ENCODE measurements around the gene PACS2. TPM values are rescaled to one million over a fixed set of nuclear protein-coding genes. Genes with fewer than 3 reads are reported as not detected.

Gene PACS2
- total and polyA plus RNA-seq, 2 donors (not counting 3 experiments of a cell fraction or from before 2014, with no cell fraction given) = 52.7 to 86.3 TPM

DNA sequence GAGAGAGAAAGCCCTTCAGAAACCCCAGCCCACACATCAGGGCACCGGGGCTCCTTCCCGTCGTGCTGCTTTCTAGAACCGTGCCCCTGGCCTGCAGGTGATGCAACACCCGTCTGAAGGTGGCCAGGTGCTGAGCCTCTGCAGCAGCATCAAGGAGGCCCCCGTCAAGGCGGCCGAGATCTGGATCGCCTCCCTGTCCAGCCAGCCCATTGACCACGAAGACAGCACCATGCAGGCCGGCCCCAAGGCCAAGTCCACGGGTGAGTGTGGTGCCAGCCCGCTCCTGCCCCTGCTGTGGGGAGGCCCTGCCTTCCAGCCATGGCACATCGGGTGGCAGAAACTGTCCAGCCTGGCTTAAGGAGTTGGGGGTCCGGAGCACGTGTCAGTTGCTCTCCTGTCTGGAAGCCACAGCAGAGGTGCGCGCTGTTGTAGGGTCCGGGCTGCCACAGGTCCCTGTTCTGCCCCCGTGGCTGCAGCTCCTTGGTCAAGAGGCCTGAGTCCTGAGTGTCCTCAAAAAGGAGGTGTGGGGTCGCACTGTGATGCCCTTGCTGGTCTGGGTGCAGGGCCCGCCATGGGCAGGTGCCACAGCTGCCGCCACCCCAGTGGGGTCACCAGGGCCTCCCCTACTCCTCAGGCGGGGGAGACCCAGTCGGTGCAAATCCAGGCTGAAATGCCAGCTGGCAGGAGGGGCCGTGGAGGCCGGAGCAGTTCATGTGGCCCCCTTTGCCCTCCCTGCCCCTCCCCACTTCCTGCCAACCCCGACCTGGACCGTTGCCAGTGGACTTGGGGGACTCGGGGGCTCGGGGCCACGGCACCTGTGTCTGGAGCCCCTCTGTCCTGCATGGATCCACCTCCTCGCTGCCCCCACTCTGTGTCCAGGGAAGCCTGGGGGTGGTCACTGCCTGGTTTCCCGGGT is 52.8 kb downstream of the PACS2 start:
- H3K27ac ChIP-seq (ENCODE audit: insufficient read depth, low read depth, low read length) = no peak overlapping the region
- FAIRE-seq (no peak), DNase-seq (ENCODE audit: low read depth, low spot score) (no peak)
- no peak overlapping the region for H3K4me3 ChIP-seq (replicated peaks in 1 of 3; ENCODE audit: insufficient read depth in 1 of 3, low read depth in 1 of 3, low read length in 3 of 3)
- no peak for TF ChIP-seq FOS (IDR thresholded peaks at IDR 0.05; ENCODE audit: borderline replicate concordance, insufficient read depth, low read length)
- TF ChIP-seq POLR2AphosphoS5 (IDR thresholded peaks at IDR 0.05; ENCODE audit: insufficient read depth, low read depth, low read length) = no peak
- TF ChIP-seq JUN (IDR thresholded peaks at IDR 0.05; ENCODE audit: borderline replicate concordance, insufficient read depth, insufficient read length, low read depth) = no peak
- TF ChIP-seq GATA2 (IDR thresholded peaks at IDR 0.05; ENCODE audit: insufficient read depth, insufficient read length, low read depth, low read length) = no peak
- no peak for TF ChIP-seq MYC (IDR thresholded peaks at IDR 0.05; ENCODE audit: low read depth, low read length)
- no peak for TF ChIP-seq POLR2A (IDR thresholded peaks at IDR 0.05; ENCODE audit: low read depth, low read length)
- TF ChIP-seq, protein P1, sequence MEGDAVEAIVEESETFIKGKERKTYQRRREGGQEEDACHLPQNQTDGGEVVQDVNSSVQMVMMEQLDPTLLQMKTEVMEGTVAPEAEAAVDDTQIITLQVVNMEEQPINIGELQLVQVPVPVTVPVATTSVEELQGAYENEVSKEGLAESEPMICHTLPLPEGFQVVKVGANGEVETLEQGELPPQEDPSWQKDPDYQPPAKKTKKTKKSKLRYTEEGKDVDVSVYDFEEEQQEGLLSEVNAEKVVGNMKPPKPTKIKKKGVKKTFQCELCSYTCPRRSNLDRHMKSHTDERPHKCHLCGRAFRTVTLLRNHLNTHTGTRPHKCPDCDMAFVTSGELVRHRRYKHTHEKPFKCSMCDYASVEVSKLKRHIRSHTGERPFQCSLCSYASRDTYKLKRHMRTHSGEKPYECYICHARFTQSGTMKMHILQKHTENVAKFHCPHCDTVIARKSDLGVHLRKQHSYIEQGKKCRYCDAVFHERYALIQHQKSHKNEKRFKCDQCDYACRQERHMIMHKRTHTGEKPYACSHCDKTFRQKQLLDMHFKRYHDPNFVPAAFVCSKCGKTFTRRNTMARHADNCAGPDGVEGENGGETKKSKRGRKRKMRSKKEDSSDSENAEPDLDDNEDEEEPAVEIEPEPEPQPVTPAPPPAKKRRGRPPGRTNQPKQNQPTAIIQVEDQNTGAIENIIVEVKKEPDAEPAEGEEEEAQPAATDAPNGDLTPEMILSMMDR (IDR thresholded peaks at IDR 0.05; ENCODE audit: extremely low read depth in 1 of 2, insufficient read depth in 1 of 2, low read depth in 1 of 2, low read length in 2 of 2) = no peak
- TF ChIP-seq, protein P2, sequence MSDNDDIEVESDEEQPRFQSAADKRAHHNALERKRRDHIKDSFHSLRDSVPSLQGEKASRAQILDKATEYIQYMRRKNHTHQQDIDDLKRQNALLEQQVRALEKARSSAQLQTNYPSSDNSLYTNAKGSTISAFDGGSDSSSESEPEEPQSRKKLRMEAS (IDR thresholded peaks at IDR 0.05; ENCODE audit: insufficient read depth, insufficient read length) = no peak
- no peak for TF ChIP-seq EZH2 (IDR thresholded peaks at IDR 0.05; ENCODE audit: borderline replicate concordance, low read depth, low read length, severe bottlenecking)
- no peaks in the 10 kb centered on the region for H3K9me1 ChIP-seq (replicated peaks; ENCODE audit: control insufficient read depth, extremely low read depth, insufficient read depth, low read length)
- intact Hi-C loops (cut with micrococcal nuclease) = no loop called here
- no peaks in the 10 kb centered on the region for H3K79me2 ChIP-seq (ENCODE audit: control insufficient read depth, insufficient read depth, low read length)
- H3K4me1 ChIP-seq (ENCODE audit: control insufficient read depth, extremely low read depth, insufficient read depth, low read length) = no peaks in the 10 kb centered on the region
- H3K9ac ChIP-seq (replicated peaks; ENCODE audit: extremely low read depth, insufficient read depth, low read length) = no peak overlapping the region
- H4K20me1 ChIP-seq (replicated peaks; ENCODE audit: control insufficient read depth, extremely low read depth, insufficient read depth, low read length) = no peaks in the 10 kb centered on the region
- dilution Hi-C loops (cut with MboI; ENCODE audit: extremely low pct_ligation_motif_present, low sequenced_read_pairs) = no loop called here
- no peaks in the 10 kb centered on the region for H3K27me3 ChIP-seq (ENCODE audit: control insufficient read depth in 2 of 2, insufficient read depth in 2 of 2, low read length in 2 of 2)
- peaks cover 0 to 4% of the 10 kb centered on the region in 2 experiments for H3K36me3 ChIP-seq (ENCODE audit: control insufficient read depth in 2 of 2, extremely low read depth in 1 of 2, insufficient read depth in 2 of 2, low read length in 2 of 2)
- BruUV-seq (replicated peaks) = no TSS peak
- ChIA-PET CTCF (interaction anchor here (1.8 kb wide), 1 partner anchor 123 kb away, joined by 9 read pairs; no protein-coding TSS in a partner anchor), POLR2A (no interaction called here)
- no peaks in the 10 kb centered on the region for H3K9me3 ChIP-seq (replicated peaks; ENCODE audit: control insufficient read depth, insufficient read depth, low read length)
- H3K4me2 ChIP-seq (ENCODE audit: insufficient read depth, low read length) = no peak overlapping the region
- no peak overlapping the region for H2AFZ ChIP-seq (ENCODE audit: low read depth, low read length)
